ENCODE data around the gene CDK9.

CDK9 gene

DNA sequence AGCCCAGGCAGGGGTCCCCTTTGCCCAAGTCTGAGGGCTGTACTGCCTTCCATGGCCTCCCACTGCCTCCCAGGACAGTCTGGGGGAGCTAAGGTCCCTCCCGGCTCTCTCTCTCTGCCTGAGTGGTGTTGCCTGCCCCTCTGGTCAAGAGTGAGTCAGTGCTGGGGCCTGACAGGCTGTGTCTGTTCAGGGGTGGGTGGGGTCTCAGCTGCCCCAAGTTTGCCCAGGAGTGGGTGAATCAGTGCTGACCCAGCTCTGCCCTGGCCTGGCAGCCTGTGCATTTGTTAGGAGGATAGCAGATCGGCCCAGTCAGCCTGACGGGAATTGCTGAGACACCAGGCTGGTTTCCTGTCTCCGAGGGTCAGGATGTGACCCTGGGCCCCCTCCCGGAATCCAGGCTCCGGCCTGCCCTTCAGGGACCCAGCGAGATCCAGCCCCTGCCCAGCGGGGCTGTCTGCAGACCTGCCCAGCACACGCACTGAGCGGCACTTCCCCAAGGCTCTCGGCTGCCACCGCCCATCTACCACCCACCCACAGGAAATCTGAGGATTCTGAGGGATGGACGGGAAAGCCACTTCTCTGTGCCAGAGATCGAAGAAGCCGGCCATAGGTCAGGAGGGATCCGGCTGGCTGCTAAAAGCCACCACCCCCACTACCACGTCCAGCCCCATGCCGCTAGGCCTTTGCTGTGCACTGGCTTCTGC lies 52.7 kb downstream of the CDK9 start:
- TF ChIP-seq TAF1 (IDR thresholded peaks at IDR 0.05; ENCODE audit: borderline replicate concordance, insufficient read depth, low read length): no peak
- TF ChIP-seq POLR2AphosphoS5 (IDR thresholded peaks at IDR 0.05; ENCODE audit: low read depth, low read length): no peak
- TF ChIP-seq FOXP2 (optimal IDR thresholded peaks at IDR 0.05; ENCODE audit: borderline replicate concordance, extremely low read depth, extremely low read length, insufficient read depth): peak; percentile 11
- TF ChIP-seq, protein P1, sequence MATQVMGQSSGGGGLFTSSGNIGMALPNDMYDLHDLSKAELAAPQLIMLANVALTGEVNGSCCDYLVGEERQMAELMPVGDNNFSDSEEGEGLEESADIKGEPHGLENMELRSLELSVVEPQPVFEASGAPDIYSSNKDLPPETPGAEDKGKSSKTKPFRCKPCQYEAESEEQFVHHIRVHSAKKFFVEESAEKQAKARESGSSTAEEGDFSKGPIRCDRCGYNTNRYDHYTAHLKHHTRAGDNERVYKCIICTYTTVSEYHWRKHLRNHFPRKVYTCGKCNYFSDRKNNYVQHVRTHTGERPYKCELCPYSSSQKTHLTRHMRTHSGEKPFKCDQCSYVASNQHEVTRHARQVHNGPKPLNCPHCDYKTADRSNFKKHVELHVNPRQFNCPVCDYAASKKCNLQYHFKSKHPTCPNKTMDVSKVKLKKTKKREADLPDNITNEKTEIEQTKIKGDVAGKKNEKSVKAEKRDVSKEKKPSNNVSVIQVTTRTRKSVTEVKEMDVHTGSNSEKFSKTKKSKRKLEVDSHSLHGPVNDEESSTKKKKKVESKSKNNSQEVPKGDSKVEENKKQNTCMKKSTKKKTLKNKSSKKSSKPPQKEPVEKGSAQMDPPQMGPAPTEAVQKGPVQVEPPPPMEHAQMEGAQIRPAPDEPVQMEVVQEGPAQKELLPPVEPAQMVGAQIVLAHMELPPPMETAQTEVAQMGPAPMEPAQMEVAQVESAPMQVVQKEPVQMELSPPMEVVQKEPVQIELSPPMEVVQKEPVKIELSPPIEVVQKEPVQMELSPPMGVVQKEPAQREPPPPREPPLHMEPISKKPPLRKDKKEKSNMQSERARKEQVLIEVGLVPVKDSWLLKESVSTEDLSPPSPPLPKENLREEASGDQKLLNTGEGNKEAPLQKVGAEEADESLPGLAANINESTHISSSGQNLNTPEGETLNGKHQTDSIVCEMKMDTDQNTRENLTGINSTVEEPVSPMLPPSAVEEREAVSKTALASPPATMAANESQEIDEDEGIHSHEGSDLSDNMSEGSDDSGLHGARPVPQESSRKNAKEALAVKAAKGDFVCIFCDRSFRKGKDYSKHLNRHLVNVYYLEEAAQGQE (IDR thresholded peaks at IDR 0.05; ENCODE audit: insufficient read depth in 1 of 2, low read depth in 2 of 2, low read length in 2 of 2): no peak

All from PFSK-1 (cell line).